ENCODE results near the gene JKAMP.

GRCh38 chr14:59500732-59501131 lies 16.4 kb downstream of the JKAMP start:
- no peak for TF ChIP-seq POLR2A (IDR thresholded peaks at IDR 0.05; ENCODE audit: low read depth, low read length)
- no peak for TF ChIP-seq POLR2AphosphoS5 (IDR thresholded peaks at IDR 0.05; ENCODE audit: low read depth, low read length)
- no peak for TF ChIP-seq TAF1 (IDR thresholded peaks at IDR 0.05; ENCODE audit: borderline replicate concordance, low read depth, low read length)
